Smooth muscle cell of the brain vasculature (primary cell): ENCODE results near the gene VARS1.

Source experiments
- DNase-seq: peaks from one replicate; pipeline ENCODE4 v3.0.0-alpha.2; 2012; ENCODE audit warnings: low read depth, low spot score

The VARS1 gene

DNA sequence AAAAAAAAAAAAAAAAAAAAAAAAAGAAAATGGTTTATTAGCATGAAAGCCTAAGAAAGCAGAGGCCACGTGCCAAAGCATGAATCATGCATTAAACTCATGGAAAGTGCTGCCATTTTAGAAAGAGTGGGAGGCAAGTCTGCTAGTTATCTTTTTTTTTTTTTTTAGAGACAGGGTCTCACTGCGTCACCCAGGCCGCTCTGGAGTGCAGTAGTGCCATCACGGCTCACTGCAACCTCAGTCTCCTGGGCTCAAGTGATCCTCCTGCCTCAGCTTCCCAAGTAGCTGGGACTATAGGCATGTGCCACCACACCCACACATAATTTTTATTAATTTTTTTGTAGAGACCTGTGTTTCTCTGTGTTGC, 23.6 kb downstream of the VARS1 start:
- no peak for DNase-seq

DNA sequence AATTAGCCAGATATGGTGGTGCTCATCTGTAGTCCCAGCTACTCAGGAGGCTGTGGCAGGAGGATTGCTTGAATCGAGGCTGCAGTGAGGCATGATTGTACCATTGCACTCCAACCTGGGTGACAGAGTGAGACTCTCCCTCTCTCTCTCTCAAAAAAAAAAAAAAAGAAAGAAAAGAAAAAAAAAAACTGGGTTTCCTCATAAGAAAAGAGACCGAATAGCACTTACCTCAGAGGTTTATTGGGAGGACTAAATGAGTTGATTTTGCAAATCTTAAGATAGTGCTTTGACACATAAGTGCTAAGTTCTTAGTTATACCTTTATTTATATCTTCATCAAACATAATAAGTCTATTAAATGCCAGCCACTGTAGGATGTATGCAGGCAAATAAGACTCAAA, 24.7 kb downstream of the VARS1 start:
- DNase-seq = no peak

DNA sequence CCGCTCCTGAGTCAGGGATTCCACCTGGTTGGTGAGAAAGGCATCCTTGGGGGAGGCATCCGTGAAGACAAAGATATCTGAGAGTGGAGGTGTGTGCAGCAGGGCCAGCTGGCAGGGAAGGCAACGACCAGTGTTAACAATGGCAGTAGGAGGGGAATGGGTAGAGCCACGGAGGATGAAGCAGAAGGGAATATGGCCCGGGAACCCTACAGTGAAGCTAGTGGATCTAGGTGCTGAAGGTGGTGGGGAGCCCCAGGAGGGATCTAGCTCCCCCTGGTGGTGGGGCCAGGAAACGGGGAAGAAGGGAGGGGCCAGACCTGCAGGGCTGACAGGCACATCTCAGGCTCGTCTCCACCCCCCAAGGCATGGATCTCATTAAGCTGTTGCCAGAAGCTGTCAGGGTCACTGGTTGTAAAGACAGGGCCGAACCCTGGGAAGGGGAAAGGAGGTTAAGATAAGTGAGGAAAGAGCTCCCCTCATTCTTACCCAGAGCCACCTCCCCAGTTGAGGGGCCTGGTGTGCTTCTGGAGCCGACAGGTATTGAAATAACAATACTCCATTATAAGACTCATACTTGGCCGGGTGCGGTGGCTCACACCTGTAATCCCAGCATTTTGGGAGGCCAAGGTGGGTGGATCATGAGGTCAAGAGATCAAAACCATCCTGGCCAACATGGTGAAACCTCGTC, 25.7 kb downstream of the VARS1 start:
- no peak for DNase-seq

DNA sequence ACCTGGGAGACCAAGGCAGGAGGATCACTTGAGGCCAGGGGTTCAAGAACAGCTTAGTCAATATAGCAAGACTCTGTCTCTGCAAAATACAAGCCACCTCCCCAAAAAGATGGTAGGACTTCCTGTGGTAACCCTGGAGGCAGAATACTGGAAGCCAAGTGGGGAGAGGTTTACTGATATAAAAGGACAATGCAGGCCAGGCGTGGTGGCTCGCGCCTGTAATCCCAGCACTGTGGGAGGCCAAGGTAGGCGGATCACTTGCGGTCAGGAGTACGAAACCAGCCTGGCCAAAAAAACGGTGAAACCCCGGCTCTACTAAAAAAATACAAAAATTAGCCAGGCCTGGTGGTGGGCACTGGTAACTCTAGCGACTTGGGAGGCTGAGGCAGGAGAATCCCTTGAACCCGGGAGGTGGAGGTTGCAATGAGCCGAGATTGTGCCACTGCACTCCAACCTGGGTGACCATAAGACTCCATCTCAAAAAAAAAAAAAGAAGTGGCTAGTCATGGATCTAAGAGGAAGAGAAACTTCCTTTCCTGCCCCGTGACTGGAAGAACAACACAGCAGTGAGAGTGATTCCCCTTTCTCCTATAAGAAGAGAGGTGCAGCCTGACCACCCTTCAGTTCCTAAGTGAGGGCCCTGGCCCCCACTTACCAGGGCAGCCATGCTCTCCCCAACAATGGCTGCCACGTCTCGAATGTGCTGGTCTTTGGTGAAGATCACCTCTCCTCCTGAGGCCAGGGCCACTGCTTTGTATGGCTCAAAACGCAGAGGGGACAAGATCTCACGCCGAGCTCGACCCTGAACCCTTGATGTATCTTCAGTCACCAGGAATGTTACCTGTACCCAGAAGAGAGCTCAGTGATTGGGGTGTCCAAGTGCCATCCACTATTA, 26.9 kb downstream of the VARS1 start:
- no peak for DNase-seq

DNA sequence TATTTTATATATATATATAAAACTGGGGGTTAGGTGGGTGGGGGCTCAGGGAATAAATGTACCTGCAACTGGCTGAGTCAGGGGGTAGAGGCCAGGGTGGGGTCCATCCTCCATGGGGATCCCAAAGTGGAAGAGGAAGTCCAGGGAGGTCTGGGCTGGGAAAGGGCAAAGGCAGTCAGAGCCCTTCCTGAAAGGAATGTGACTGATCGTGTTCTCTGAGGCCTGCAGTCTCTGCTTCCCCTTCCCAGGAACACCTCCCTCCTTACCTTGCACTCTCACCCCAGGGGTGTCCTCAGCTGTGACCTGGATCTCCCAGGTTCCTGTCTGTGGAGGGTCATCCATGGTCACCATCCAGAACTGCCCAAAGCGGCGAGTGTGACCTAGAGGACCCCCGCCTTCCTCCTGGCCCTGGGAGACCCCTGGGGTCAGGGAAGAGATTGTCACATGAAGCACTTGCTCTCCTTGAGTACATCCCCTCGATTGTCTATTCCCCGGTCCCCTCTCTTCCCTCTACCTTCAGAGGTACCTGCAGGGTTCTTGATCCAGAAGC, 28.4 kb downstream of the VARS1 start:
- DNase-seq = no peak

DNA sequence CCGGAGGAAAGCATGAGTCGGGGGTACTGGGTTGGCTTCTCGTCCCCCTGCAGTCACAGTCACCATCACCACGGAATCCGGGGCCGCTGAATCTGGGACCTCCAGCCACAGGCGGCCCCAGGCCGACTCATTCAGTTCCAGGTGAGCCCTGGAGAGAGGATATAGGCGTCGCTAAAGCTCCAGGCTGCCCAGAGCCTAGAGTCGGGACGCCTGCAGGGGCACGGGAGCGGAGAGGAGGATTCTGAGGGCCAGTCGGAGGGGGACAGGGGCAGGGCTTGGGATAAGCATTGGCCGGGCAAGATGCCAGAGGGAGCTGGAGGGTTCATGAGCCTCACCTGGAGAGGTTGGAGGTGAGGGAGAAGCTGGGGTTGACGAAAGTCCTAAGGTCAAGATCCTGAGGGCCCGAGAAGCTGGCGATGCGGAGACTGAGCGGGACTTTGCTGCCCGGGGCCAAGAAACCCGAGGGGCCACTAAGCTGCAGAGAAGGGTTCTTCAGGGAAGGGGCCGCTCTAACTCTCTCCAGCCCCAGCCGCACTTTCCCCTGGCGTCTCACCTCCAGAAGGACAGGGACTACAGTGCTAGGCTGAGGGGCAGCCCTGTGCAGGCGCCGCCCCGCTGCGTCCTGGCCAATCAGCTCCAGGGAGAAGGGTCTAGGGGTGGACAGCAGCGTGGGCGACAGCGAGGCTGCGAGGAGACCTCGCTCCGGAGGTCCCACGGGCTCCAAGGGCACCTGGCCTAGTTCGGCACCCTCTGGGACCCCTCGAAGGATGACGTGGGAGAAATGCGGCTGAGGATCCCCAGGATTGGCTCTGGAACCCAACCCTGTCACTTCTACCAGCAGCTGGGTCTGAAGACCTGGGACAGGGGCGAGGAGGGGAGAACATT, 29.4 kb downstream of the VARS1 start:
- no peak for DNase-seq

DNA sequence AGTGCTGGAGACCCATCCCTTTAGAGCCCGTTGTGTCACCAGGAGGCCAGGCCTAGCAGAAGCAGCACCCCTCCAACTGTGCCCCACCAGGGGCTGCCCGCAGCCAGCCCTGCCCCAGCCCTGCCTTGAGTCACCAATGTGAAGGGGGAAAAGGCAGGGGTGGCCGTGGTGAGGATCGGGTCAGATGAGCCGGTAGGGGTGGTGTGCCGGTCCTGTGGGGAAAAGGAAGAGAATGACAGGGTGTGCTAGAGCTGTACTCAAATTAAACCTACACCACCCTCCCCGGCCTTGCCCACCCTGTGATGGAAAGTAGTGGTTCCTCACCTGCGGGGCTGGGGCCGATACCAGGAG, 30.0 kb downstream of the VARS1 start:
- DNase-seq = no peak

DNA sequence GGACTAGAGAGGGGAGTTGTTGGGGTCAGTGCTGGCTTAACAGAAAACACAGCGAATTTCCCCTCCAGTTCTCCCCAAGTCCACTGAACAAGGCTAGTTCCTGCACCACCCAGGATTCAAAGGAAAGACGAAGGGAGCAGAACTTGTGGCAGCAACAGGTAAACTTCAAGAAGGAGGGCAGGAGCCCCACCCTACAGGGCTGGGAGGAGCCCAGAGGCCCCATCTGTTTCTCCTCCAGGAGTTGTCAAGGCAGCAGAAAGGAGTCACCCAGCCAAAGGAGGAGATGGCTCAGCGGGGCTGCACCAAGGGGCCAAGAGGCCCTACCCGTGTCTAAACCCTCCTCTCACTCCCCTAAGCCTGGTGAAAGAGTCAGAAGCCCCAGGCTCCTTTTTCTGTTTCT, 31.4 kb downstream of the VARS1 start:
- no peak for DNase-seq

DNA sequence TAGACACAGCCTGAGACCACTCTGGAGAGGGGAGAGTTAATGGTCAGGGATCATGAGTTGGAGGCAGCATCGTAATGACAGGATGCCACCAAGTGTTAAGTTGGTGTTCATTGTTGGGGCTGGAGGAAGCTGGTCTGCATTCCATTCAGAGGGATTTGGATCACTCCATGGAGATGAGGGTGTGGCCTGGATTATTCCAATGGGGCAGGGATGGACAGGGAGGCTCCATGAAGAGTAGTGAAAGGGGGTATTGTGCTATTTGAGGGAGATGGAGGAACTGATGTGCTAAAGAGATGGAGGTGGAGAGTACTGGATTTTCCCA, 32.0 kb downstream of the VARS1 start:
- DNase-seq = no peak

DNA sequence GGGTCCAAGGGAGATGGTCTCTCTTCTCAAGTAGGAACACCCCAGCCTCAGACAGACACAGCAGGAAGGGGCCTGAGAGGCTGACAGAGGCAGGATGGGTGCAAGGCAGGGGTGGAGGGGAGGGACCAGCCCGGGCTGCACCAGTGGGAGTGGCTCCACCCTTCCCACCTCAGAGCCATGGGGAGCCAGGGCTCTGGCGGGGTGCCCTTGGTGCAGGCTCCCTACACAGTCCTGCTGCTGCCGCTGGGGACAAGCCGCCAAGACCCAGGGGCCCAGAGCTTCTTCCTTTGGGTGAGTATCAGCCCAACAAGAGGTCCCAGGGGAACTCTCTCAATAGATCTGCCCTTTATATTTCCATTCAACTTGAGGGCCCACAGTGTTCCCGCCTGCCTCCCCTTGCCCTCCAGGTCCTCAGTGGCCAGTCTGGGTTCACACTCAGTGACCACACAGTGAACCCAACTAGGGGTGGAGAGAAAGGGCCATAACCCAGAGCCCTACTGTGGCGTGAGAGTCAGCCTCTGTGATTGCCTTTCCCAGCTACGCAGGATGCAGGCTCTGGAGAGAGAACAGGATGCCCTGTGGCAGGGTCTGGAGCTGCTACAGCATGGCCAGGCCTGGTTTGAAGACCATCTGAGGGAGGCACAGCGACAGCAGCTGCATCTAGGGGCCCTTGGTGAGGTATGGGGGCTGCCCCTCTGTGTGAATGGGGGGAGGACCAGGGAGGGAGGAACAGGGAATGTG, 32.5 kb downstream of the VARS1 start:
- DNase-seq = no peak

DNA sequence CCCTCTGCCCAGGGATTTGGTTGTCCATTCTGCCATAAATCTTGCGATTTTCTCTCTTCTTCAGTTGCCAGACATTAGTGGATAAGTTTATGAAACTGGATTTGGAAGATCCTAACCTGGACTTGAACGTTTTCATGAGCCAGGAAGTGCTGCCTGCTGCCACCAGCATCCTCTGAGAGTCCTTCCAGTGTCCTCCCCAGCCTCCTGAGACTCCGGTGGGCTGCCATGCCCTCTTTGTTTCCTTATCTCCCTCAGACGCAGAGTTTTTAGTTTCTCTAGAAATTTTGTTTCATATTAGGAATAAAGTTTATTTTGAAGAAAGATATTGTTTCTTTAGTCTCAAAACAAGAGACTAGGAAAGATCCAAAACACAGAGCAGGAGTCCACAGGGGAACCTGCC, 33.2 kb downstream of the VARS1 start, which contains the start of gene SAPCD1:
Gene SAPCD1, plus strand, starts transcription at position 301 of the 400 bp plus-strand sequence. CDS start 399 bp downstream, outside the sequence.
- DNase-seq = no peak

DNA sequence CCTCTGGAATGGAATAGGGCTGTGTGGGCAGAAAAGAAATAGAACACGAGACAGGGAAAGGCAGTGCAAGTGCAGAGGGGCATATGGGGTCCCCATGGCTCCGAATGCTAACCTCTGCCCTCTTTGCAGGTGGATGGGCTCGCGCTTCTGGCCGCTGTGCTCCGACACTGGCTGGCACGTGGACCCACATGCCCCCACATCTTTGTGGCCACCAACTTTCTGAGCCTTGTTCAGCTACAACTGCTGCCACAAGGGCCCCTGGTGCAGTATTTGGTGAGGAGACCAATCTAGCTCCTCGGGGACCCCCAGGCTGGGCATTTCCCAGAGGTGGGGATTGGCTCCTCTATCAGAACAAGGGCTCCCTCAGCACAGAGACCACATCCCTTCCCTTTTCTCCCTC, 34.2 kb downstream of the VARS1 start:
- no peak for DNase-seq

DNA sequence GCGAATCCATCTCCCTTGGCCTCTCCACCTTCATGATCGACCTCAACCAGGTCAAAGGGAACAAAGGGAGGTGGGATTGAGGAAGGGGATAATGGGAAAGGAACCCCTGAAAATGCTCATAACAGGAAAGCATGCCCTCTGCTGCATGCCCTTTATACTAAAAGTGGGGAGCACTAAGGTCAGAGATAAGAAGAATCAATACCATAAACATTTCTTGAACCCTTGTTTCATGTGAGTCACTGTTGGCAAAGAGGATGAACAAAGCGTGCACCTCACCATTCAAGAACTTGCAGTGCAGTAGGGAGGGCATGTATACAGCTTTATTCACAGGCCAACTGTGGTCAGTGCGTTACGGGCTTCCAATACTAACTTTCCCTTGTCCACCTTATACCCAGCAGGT, 34.8 kb downstream of the VARS1 start:
- no peak for DNase-seq

DNA sequence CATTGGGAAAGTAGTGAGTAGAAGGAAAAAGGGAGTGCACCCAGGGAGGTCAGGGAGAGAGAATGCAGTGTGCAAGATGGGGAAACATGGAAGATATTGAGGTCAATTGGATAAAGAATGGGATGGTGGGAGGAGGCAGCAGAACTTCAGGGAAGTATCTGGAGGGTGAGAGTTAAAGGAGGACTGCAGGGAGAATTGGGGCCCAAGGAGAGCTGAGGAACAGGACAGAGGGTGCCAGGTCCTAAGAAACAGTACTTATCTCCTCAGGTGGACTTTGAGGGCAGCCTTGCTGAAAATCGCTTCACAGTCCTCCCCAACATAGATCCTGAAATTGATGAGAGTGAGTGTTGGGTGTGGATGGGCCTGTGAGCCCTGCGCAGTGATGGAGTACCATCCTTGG, 37.3 kb downstream of the VARS1 start:
- DNase-seq = no peak

DNA sequence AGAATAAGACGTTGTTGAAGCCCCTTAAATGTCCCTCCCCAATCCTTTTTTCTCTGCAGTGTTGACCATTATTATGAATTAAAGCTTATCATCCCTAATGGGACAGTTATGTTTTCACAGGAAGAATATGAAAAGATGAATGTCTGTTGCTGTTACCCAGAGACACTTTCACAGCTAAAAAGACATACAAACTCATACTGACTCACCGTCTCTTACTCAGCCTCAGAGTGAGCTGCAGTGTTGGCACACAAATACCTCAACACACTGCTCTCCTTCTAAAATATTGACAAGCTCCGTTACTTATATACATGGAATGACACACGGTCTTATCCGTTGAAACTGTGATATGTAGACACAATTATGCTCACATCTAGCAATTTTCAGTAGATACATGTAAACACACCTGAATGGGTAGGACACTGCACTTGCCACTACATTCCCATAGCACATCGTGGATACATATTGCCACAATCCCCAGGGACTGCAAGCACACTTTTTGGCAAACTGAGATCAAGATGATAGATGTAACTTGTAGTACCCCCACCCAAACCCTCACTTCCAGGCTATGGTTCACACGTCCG, 42.7 kb downstream of the VARS1 start:
- no peak for DNase-seq

DNA sequence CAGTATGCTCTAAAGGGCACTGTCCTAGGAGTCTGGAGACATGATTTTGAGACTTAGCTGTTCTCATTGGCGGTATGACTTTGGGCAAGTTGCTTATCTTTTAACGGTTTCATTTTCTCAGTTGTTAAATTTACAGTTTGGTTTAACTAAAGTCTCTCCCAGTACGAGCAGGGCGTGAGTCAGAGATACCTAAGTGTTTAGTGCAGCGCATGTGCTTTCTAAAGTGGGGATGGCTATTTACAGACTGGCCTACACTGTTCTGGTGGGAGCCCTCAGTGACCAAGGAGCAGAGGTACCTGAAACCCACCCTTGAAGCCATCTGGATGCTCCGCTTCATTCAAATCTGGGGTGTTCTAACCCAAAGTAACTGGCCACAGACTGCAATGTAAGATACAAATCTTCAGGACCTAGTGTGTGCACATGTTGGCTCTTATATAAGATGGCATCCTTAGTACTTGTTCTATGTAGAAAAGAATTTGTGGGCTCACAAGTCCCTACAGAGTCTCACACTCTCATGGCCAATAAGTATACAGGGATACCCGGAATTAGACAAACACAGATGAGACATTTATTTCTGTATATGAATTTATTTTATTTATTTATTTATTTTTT, 45.0 kb downstream of the VARS1 start:
- DNase-seq = no peak

DNA sequence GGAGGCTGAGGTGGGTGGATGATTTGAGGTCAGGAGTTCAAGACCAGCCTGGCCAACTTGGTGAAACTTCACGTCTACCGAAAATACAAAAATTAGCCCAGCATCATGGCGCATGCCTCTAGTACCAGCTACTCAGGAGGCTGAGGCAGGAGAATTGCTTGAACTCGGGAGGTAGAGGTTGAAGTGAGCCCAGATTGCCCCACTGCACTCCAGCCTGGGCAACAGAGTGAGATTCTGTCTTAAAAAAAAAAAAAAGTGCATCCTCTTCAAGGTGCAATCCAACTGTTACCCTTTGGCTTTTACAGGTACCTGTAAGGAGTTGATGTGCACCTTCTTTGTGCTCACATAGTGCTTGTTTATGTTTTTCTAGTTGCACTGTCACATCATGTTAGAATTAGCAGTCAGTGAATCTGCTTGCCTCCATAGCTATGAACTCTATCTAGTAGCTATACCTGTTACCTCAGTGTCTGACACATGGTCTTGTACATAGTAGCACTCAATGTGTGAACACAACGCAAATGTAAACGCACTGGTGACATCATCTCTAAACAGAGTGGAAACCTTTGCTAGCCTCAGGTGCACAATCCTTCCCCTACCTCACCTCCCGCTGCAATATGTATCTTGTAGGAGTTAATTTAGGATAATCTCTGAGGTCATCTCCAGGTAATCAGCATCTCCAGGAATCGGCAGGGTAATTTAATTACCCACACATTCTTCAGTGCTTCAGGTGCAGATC, 46.1 kb downstream of the VARS1 start:
- no peak for DNase-seq
